SK-N-SH (cell line): ENCODE results near the gene PIGZ.

Experiments used
- CHD2 ChIP-seq: fragments of 150-350 bp; IDR thresholded peaks from 2 replicates; pipeline ENCODE4 v1.6.1; 2018; ENCODE audit warnings: low read length; ENCODE audit not compliant: partially characterized antibody
- EP300 ChIP-seq, 2 experiments: IDR thresholded peaks; 2 replicates each; pipeline versions ENCODE4 v1.4.0 to v1.6.1; 2012; ENCODE audit warnings: borderline replicate concordance in 1 of 2, low read depth in 1 of 2, low read length in 1 of 2
- EZH2phosphoT487 ChIP-seq: fragments of 200-600 bp; sonication (generic); IDR thresholded peaks from 2 replicates; pipeline ENCODE4 v1.6.1; 2017; ENCODE audit warnings: low read depth, mixed run types, mild to moderate bottlenecking, antibody characterized with exemption, moderate library complexity, borderline replicate concordance
- GATA2 ChIP-seq: sonication (generic); formaldehyde crosslinking; IDR thresholded peaks from 2 replicates; pipeline ENCODE4 v1.5.0; 2020; ENCODE audit warnings: mild to moderate bottlenecking, missing genetic modification reagents
- POLR2AphosphoS5 ChIP-seq: IDR thresholded peaks from 2 replicates; pipeline ENCODE4 v1.6.1; 2012; ENCODE audit warnings: low read depth, low read length
- SMC3 ChIP-seq: IDR thresholded peaks from 2 replicates; pipeline ENCODE4 v1.6.1; 2012; ENCODE audit warnings: low read depth, low read length, improper control_type of control experiment
- TF ChIP-seq, protein P1 (sequence below): fragments of 200-600 bp; sonication (generic); IDR thresholded peaks from 2 replicates; pipeline ENCODE4 v1.6.1; 2017; ENCODE audit warnings: antibody characterized with exemption, mild to moderate bottlenecking, moderate library complexity
- TF ChIP-seq, protein P2 (sequence below): IDR thresholded peaks from 2 replicates; pipeline ENCODE4 v1.4.0; 2012; ENCODE audit warnings: low read depth, borderline replicate concordance

DNA sequence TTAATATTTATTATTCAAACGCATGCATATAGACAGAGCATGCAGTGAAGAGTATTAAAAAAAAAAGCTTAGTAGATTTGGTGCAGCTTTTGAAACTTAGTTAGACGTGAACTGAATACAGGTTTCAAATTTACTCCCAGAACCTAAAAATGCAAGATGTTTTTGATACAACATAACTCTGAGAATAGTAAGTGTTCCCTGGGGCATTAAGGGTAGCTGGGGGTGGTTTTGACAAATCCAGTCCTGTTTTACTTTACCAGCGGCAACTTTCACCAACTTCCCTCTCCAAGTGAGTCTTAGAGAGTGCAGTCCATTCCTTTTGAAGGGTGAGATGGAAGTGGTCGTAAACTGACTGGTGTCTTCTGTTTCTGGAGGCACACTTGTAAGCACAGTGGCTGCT lies 37.5 kb downstream of the PIGZ start:
- TF ChIP-seq, protein P1, sequence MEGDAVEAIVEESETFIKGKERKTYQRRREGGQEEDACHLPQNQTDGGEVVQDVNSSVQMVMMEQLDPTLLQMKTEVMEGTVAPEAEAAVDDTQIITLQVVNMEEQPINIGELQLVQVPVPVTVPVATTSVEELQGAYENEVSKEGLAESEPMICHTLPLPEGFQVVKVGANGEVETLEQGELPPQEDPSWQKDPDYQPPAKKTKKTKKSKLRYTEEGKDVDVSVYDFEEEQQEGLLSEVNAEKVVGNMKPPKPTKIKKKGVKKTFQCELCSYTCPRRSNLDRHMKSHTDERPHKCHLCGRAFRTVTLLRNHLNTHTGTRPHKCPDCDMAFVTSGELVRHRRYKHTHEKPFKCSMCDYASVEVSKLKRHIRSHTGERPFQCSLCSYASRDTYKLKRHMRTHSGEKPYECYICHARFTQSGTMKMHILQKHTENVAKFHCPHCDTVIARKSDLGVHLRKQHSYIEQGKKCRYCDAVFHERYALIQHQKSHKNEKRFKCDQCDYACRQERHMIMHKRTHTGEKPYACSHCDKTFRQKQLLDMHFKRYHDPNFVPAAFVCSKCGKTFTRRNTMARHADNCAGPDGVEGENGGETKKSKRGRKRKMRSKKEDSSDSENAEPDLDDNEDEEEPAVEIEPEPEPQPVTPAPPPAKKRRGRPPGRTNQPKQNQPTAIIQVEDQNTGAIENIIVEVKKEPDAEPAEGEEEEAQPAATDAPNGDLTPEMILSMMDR = no peak
- TF ChIP-seq EP300 (IDR thresholded peaks at IDR 0.05; ENCODE audit: borderline replicate concordance in 1 of 2, low read depth in 1 of 2, low read length in 1 of 2) (no peak), SMC3 (no peak), CHD2 (no peak), EZH2phosphoT487 (no peak), POLR2AphosphoS5 (no peak), GATA2 (no peak)
- TF ChIP-seq, protein P2, sequence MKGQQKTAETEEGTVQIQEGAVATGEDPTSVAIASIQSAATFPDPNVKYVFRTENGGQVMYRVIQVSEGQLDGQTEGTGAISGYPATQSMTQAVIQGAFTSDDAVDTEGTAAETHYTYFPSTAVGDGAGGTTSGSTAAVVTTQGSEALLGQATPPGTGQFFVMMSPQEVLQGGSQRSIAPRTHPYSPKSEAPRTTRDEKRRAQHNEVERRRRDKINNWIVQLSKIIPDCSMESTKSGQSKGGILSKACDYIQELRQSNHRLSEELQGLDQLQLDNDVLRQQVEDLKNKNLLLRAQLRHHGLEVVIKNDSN = no peak
